Fibroblast of peridontal ligament (primary cell): ENCODE data around the gene IRX6.

Source experiments
- DNase-seq: peaks from one replicate; pipeline ENCODE4 v3.0.0-alpha.2; 2010; ENCODE audit errors: extremely low read depth

Gene IRX6

GRCh38 chr16:55367866-55368603, 44.0 kb downstream of the IRX6 start:
- no peak for DNase-seq

GRCh38 chr16:55369151-55369550, 45.1 kb downstream of the IRX6 start:
- no peak for DNase-seq

GRCh38 chr16:55370762-55371482, 46.9 kb downstream of the IRX6 start:
- DNase-seq: peak; percentile 58

- no peak for DNase-seq
Observed at GRCh38 chr16:55372792-55373488, 48.9 kb downstream of the IRX6 start.

- DNase-seq: no peak
Observed at GRCh38 chr16:55373489-55373832, 49.5 kb downstream of the IRX6 start.

- no peak for DNase-seq
Observed at GRCh38 chr16:55376045-55376444, 52.0 kb downstream of the IRX6 start.

- DNase-seq: no peak
Observed at GRCh38 chr16:55376567-55377167, 52.7 kb downstream of the IRX6 start.

GRCh38 chr16:55377840-55378239, 53.8 kb downstream of the IRX6 start:
- no peak for DNase-seq

- DNase-seq: no peak
Observed at GRCh38 chr16:55378616-55379015, 54.6 kb downstream of the IRX6 start.

GRCh38 chr16:55379371-55379770, 55.4 kb downstream of the IRX6 start:
- no peak for DNase-seq

- no peak for DNase-seq
Observed at GRCh38 chr16:55379876-55380390, 55.9 kb downstream of the IRX6 start.
